Activated T-helper 2 cell treated with anti-CD3 and anti-CD28 coated beads, Interferon-gamma antibody, Interleukin-2, Interleukin-4, amounts not matched to agents 10 μg/mL and 5 μg/mL and 100 μg/mL, durations not matched to agents 14 hours and 24 hours and 36 hours (primary cell): ENCODE measurements around the gene CIROP. TPM values are rescaled to one million over a fixed set of nuclear protein-coding genes. Genes with fewer than 3 reads are reported as not detected.

Experiments used
- DNase-seq: peaks from one replicate; pipeline ENCODE4 v3.0.0; 2021; ENCODE audit warnings: low spot score
- H3K27ac Mint-ChIP-seq: one replicate; pipeline ENCODE4 v1.8.0; 2021; ENCODE audit warnings: mixed read lengths
- H3K27me3 Mint-ChIP-seq: one replicate; pipeline ENCODE4 v1.8.0; 2021; ENCODE audit warnings: low read depth, mixed read lengths
- H3K36me3 Mint-ChIP-seq: one replicate; pipeline ENCODE4 v1.8.0; 2021; ENCODE audit warnings: low read depth, mixed read lengths
- H3K4me1 Mint-ChIP-seq: one replicate; pipeline ENCODE4 v1.8.0; 2021; ENCODE audit warnings: low read depth, mixed read lengths
- H3K4me3 Mint-ChIP-seq: one replicate; pipeline ENCODE4 v1.8.0; 2021; ENCODE audit warnings: low read depth, mild to moderate bottlenecking, moderate library complexity, mixed read lengths
- H3K9me3 Mint-ChIP-seq: one replicate; pipeline ENCODE4 v1.8.0; 2021; ENCODE audit warnings: mixed read lengths
- intact Hi-C: fragments of 100-400 bp; cut with micrococcal nuclease; formaldehyde crosslinking; loops from one replicate; pipeline ENCODE4 v1.15.1; 2023
- total RNA-seq: library from RNA; stranded (reverse); gene quantifications from 2 replicates; pipeline ENCODE4 v1.2.3, GENCODE V29; 2022

The CIROP gene
- total RNA-seq, 1 donor from 2014 or later, result not detected

DNA sequence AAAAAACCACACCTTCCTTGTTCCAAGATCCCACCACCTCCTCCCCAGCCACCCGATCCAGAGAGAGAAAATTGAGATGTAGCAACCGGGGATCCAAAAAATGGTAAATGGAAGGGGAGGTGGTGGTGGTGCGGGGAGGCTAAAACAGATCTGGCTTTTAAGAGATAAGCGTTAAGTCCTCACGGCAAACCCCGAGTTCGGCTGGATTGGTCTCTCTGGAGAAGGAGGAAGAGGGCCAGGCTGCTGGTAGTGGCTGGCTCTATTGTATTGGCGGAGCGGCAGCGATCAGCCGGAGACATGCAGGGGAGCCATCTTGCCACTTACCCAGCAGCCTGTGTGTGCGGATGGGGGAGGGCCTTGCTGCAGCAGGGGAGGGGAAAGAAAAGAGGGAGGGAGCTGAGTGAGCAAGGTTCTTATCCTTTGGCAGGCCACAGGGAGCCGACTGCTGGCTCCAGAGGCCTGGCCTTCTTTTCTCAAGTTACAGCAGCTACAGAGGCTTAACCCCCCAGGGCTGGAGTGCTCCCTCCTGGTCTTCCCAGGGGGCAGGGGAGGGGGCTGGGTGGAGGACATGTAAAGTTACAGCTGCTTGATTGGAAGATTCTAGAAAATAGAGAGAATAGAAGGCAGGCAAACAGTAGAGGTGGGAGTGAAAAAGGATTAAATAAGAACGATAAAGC is 33.4 kb downstream of the CIROP start:
- Mint-ChIP-seq H3K4me3 (peak overlapping the region; percentile 90), H3K36me3 (peaks cover 77% of the 10 kb centered on the region), H3K9me3 (no peaks in the 10 kb centered on the region), H3K27ac (peak overlapping the region; percentile 88), H3K27me3 (no peaks in the 10 kb centered on the region), H3K4me1 (peaks cover 26% of the 10 kb centered on the region)
- intact Hi-C loops, result no loop called here
- DNase-seq, result peak; percentile 76

GRCh38 chr14:23070262-23071129 is 34.3 kb downstream of the CIROP start:
- no peaks in the 10 kb centered on the region for H3K9me3 Mint-ChIP-seq
- peak overlapping the region; percentile 88 for H3K27ac Mint-ChIP-seq
- intact Hi-C loops, result no loop called here
- H3K27me3 Mint-ChIP-seq, result no peaks in the 10 kb centered on the region
- peaks cover 77% of the 10 kb centered on the region for H3K36me3 Mint-ChIP-seq
- DNase-seq, result no peak
- H3K4me3 Mint-ChIP-seq, result peak overlapping the region; percentile 90
- H3K4me1 Mint-ChIP-seq, result peaks cover 26% of the 10 kb centered on the region

- Mint-ChIP-seq H3K27ac (no peak overlapping the region), H3K9me3 (no peaks in the 10 kb centered on the region), H3K4me3 (peak overlapping the region; percentile 60), H3K4me1 (peaks cover 26% of the 10 kb centered on the region), H3K36me3 (peaks cover 79% of the 10 kb centered on the region), H3K27me3 (no peaks in the 10 kb centered on the region)
- no peak for DNase-seq
- intact Hi-C loops, result loop anchor here (1.0 kb wide), 1 partner anchor 25 kb away; no protein-coding TSS in a partner anchor
These were observed 35.4 kb downstream of the CIROP start for GRCh38 chr14:23069413-23069806.

GRCh38 chr14:23068789-23069412 is 35.9 kb downstream of the CIROP start:
- Mint-ChIP-seq H3K36me3 (peaks cover 81% of the 10 kb centered on the region), H3K4me3 (peak overlapping the region; percentile 54), H3K27me3 (no peaks in the 10 kb centered on the region), H3K4me1 (peaks cover 26% of the 10 kb centered on the region), H3K27ac (peak overlapping the region; percentile 49), H3K9me3 (no peaks in the 10 kb centered on the region)
- DNase-seq, result peak; percentile 70
- intact Hi-C loops, result loop anchor here (1.0 kb wide), 1 partner anchor 25 kb away; no protein-coding TSS in a partner anchor

DNA sequence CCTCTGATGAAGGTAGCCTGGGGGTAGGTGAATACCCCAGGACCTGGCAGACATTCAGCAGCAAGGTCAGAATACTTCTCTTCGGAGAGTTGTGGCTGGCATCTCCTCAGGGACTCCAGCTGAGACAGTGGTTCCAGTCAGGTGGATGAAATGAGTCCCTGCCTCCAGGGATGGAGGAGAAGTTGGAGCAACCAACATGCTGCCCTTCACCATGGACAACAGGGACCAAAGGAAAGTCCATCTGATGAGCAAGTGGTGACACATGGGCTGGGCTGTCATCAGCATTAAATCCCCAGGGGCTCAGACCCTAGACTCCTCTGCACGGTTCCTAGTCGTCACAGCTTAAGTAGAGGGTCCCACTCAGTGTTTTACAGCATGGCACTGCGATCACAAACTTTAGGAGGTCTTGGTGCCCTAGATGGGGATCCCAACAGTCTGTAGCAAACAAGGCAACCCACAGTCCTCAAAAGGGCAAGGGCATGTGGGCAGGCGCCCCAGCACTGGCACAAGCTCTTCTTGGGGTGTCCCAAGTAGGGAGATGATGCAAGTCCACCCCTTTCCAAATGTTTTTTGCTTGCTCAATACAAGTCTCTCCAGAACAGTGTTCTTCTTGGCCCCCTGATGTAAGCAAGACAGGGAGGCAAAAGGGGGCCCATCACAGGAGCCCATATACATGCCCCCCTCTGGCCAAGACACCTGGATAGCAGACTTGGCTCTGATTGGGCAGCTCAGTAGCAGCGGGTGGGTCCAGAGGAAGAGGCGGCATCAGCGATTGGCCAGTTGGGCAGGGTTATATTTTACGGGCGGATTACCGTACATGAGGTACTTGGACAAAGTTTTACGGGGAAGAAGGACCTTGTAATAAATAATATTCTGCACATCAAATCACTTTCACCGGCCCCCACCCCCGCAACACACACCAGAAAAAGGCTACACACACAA is 36.7 kb downstream of the CIROP start:
- intact Hi-C loops, result no loop called here
- no peak overlapping the region for H3K4me3 Mint-ChIP-seq

DNA sequence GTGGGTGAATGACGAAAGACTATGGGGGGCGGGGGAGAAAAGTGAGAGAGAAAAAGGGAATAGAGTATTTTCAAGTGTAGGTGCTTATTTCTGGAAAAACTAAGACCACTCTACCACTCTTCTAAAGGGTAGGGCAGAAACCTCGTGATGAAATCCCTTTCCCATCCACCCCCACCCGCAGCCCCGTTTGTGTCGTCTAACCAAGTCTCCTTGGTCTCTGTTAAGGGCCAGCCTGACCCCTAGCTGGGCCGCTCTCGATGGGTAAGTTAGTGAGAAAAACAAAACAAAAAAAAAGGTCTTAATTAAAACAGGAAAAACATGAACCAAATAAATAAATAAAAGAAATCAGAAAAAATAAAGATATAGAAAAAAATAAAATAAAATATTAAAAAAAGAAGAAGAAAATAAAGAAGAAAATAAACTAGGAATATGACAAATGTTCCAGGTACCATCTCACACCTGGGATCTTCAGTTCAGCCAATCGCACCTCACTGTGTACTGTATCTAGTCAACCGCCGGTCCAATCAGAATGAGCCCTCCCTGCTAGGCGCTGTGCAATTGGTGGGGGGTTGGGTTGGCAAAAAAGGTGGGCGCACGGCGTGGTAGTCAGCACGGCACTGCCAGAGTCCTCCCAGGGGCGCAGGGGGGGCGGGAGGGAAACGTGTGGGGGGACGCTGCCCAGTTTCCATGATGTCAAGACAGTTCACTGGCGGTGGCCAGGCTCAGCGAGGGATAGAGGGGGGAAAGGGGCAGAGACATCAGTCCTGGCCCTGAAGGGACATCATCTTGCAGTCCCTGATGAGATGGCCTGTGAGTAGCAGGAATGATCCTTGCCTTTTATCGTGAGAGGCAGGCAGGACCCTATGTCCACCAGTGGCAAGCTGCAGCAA is 37.7 kb downstream of the CIROP start:
- H3K4me3 Mint-ChIP-seq, result no peak overlapping the region
- no peaks in the 10 kb centered on the region for H3K27me3 Mint-ChIP-seq
- intact Hi-C loops, result no loop called here
- H3K27ac Mint-ChIP-seq, result no peak overlapping the region
- H3K9me3 Mint-ChIP-seq, result no peaks in the 10 kb centered on the region
- H3K36me3 Mint-ChIP-seq, result peaks cover 87% of the 10 kb centered on the region
- peaks cover 22% of the 10 kb centered on the region for H3K4me1 Mint-ChIP-seq
- no peak for DNase-seq

More for the DNA sequence above, 36.7 kb downstream of the CIROP start:
- Mint-ChIP-seq H3K27ac (peak overlapping the region; percentile 49), H3K36me3 (peaks cover 87% of the 10 kb centered on the region), H3K9me3 (no peaks in the 10 kb centered on the region), H3K27me3 (no peaks in the 10 kb centered on the region), H3K4me1 (peaks cover 26% of the 10 kb centered on the region)
- DNase-seq, result no peak

GRCh38 chr14:23066368-23066767 is 38.4 kb downstream of the CIROP start:
- Mint-ChIP-seq H3K27ac (no peak overlapping the region), H3K9me3 (no peaks in the 10 kb centered on the region), H3K36me3 (peaks cover 85% of the 10 kb centered on the region), H3K4me1 (peaks cover 15% of the 10 kb centered on the region), H3K4me3 (no peak overlapping the region), H3K27me3 (no peaks in the 10 kb centered on the region)
- no peak for DNase-seq
- intact Hi-C loops, result no loop called here

DNA sequence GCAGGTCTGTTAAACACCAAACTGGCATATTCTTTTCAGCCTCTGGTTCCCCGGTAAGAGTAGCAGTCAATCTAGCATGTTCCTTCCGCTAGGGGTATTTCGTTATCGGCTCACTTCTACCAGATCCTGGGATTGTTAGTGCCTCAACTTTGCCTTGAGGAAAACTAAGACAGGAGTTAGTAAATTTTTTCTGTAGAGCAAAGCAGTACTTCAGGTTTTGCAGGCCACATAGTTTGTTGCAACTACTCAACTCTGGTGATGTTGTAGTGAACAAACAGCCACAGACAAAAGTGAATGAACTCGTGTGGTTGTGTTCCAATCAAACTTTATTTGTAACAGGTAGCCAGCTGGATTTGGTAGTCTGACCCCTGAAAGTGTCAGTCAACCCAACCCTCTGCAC is 41.2 kb downstream of the CIROP start:
- Mint-ChIP-seq H3K27me3 (no peaks in the 10 kb centered on the region), H3K4me3 (no peak overlapping the region), H3K4me1 (peaks cover 2% of the 10 kb centered on the region), H3K27ac (no peak overlapping the region), H3K9me3 (no peaks in the 10 kb centered on the region), H3K36me3 (peaks cover 87% of the 10 kb centered on the region)
- intact Hi-C loops, result no loop called here
- DNase-seq, result no peak

- H3K27ac Mint-ChIP-seq, result no peak overlapping the region
- peaks cover 6% of the 10 kb centered on the region for H3K4me1 Mint-ChIP-seq
- peaks cover under 1% of the 10 kb centered on the region for H3K27me3 Mint-ChIP-seq
- intact Hi-C loops, result no loop called here
- DNase-seq, result no peak
- no peaks in the 10 kb centered on the region for H3K9me3 Mint-ChIP-seq
- H3K4me3 Mint-ChIP-seq, result no peak overlapping the region
- peaks cover 75% of the 10 kb centered on the region for H3K36me3 Mint-ChIP-seq
These were observed 42.8 kb downstream of the CIROP start for GRCh38 chr14:23062002-23062401.

- peaks cover 16% of the 10 kb centered on the region for H3K4me1 Mint-ChIP-seq
- H3K36me3 Mint-ChIP-seq, result peaks cover 62% of the 10 kb centered on the region
- H3K27me3 Mint-ChIP-seq, result peaks cover 7% of the 10 kb centered on the region
- no peaks in the 10 kb centered on the region for H3K9me3 Mint-ChIP-seq
- H3K4me3 Mint-ChIP-seq, result no peak overlapping the region
- DNase-seq, result no peak
- H3K27ac Mint-ChIP-seq, result no peak overlapping the region
- intact Hi-C loops, result no loop called here
These were observed 44.1 kb downstream of the CIROP start for GRCh38 chr14:23060536-23061260.
